ENCODE data around the gene OR2AE1.
A peak's percentile ranks its signal among the peaks of the same experiment; 100 is the strongest.
"Not testable (repeated sequence)": the region's sequence is repeated elsewhere in the genome, so short reads cannot be mapped to it uniquely, and the experiment has no call there.

Gene OR2AE1

GRCh38 chr7:99876933-99877332, at the start of gene OR2AE1:
Gene OR2AE1 (minus strand): TSS chr7:99877033. CDS start chr7:99877033, 0 bp downstream.
- no peak for DNase-seq

GRCh38 chr7:99926321-99926720, 49.5 kb upstream of the OR2AE1 start:
- no peak for DNase-seq

GRCh38 chr7:99923200-99923599, 46.4 kb upstream of the OR2AE1 start:
- no peak for DNase-seq

- DNase-seq = no peak
Observed at GRCh38 chr7:99920149-99920548, 43.3 kb upstream of the OR2AE1 start.

- DNase-seq = no peak
Observed at GRCh38 chr7:99919814-99920112, 42.9 kb upstream of the OR2AE1 start.

GRCh38 chr7:99918959-99919813, 42.4 kb upstream of the OR2AE1 start, which contains the start of gene TRIM4:
Gene TRIM4 (minus strand): TSS chr7:99919530. CDS start chr7:99919401, 129 bp downstream.
- DNase-seq = peak; percentile 92

GRCh38 chr7:99910976-99911375, 34.1 kb upstream of the OR2AE1 start:
- DNase-seq = no peak

- no peak for DNase-seq
Observed at GRCh38 chr7:99901581-99901980, 24.7 kb upstream of the OR2AE1 start.

GRCh38 chr7:99899830-99900519, 23.1 kb upstream of the OR2AE1 start:
- no peak for DNase-seq

- DNase-seq = no peak
Observed at GRCh38 chr7:99898836-99899235, 22.0 kb upstream of the OR2AE1 start.

- no peak for DNase-seq
Observed at GRCh38 chr7:99898023-99898357, 21.2 kb upstream of the OR2AE1 start.

- no peak for DNase-seq
Observed at GRCh38 chr7:99897322-99898022, 20.6 kb upstream of the OR2AE1 start.

GRCh38 chr7:99894738-99895137, 17.9 kb upstream of the OR2AE1 start:
- DNase-seq = no peak

- DNase-seq = no peak
Observed at GRCh38 chr7:99893280-99893679, 16.4 kb upstream of the OR2AE1 start.

GRCh38 chr7:99890348-99890747, 13.5 kb upstream of the OR2AE1 start:
- DNase-seq = not testable (repeated sequence)

GRCh38 chr7:99888366-99888765, 11.5 kb upstream of the OR2AE1 start:
- DNase-seq = not testable (repeated sequence)

- no peak for DNase-seq
Observed at GRCh38 chr7:99881370-99881769, 4.5 kb upstream of the OR2AE1 start.

- DNase-seq = no peak
Observed at GRCh38 chr7:99876491-99876890, 342 bp downstream of the OR2AE1 start.

- DNase-seq = no peak
Observed at GRCh38 chr7:99868246-99868645, 8.6 kb downstream of the OR2AE1 start.

GRCh38 chr7:99867477-99867876, 9.4 kb downstream of the OR2AE1 start:
- DNase-seq = not testable (repeated sequence)

GRCh38 chr7:99863847-99864440, 12.9 kb downstream of the OR2AE1 start:
- no peak for DNase-seq

GRCh38 chr7:99860281-99861127, 16.3 kb downstream of the OR2AE1 start:
- no peak for DNase-seq

Measured in CD4-positive, alpha-beta T cell treated with Interleukin-21 for 1 hour (primary cell).